ENCODE data around the gene RASA3.

- TF ChIP-seq POLR2AphosphoS5 (IDR thresholded peaks at IDR 0.05; ENCODE audit: low read length) (no peak), KAT2A (conservative IDR thresholded peaks at IDR 0.05; ENCODE audit: control insufficient read depth, low read depth, low read length) (no peak), BHLHE40 (IDR thresholded peaks at IDR 0.05; ENCODE audit: borderline replicate concordance in 1 of 2, low read depth in 2 of 2, low read length in 1 of 2) (no peak), BRCA1 (IDR thresholded peaks at IDR 0.05; ENCODE audit: low read depth, low read length) (no peak), SIX5 (IDR thresholded peaks at IDR 0.05; ENCODE audit: low read depth, low read length, severe bottlenecking) (no peak), MYC (IDR thresholded peaks at IDR 0.05; ENCODE audit: insufficient read depth, insufficient read length, insufficient replicate concordance, low read length, severe bottlenecking) (no peak), ZSCAN29 (IDR thresholded peaks at IDR 0.05) (no peak)
- TF ChIP-seq, protein P1, sequence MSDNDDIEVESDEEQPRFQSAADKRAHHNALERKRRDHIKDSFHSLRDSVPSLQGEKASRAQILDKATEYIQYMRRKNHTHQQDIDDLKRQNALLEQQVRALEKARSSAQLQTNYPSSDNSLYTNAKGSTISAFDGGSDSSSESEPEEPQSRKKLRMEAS (IDR thresholded peaks at IDR 0.05; ENCODE audit: low read depth, low read length): no peak
- TF ChIP-seq, protein P2, sequence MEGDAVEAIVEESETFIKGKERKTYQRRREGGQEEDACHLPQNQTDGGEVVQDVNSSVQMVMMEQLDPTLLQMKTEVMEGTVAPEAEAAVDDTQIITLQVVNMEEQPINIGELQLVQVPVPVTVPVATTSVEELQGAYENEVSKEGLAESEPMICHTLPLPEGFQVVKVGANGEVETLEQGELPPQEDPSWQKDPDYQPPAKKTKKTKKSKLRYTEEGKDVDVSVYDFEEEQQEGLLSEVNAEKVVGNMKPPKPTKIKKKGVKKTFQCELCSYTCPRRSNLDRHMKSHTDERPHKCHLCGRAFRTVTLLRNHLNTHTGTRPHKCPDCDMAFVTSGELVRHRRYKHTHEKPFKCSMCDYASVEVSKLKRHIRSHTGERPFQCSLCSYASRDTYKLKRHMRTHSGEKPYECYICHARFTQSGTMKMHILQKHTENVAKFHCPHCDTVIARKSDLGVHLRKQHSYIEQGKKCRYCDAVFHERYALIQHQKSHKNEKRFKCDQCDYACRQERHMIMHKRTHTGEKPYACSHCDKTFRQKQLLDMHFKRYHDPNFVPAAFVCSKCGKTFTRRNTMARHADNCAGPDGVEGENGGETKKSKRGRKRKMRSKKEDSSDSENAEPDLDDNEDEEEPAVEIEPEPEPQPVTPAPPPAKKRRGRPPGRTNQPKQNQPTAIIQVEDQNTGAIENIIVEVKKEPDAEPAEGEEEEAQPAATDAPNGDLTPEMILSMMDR (IDR thresholded peaks at IDR 0.05 in 2 of 3, conservative IDR thresholded peaks at IDR 0.05 in 1 of 3; ENCODE audit: control insufficient read depth in 2 of 3, extremely low read depth in 1 of 3, insufficient read depth in 1 of 3, low read depth in 3 of 3, low read length in 3 of 3): no peak
- TF ChIP-seq, protein P3, sequence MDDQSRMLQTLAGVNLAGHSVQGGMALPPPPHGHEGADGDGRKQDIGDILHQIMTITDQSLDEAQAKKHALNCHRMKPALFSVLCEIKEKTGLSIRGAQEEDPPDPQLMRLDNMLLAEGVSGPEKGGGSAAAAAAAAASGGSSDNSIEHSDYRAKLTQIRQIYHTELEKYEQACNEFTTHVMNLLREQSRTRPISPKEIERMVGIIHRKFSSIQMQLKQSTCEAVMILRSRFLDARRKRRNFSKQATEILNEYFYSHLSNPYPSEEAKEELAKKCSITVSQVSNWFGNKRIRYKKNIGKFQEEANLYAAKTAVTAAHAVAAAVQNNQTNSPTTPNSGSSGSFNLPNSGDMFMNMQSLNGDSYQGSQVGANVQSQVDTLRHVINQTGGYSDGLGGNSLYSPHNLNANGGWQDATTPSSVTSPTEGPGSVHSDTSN (IDR thresholded peaks at IDR 0.05; ENCODE audit: insufficient replicate concordance, low read depth, low read length): no peak
Measured at GRCh38 chr13:114013952-114014629, 118.3 kb downstream of the RASA3 start.

Data from GM12878 (cell line).